GM18507 (cell line): Measurements from ENCODE around the gene EDEM2.
"Not testable (repeated sequence)": the region's sequence is repeated elsewhere in the genome, so short reads cannot be mapped to it uniquely, and the experiment has no call there.

Experiments
- DNase-seq: peaks from one replicate; pipeline ENCODE4 v3.0.0; 2011; ENCODE audit warnings: low read depth; ENCODE audit not compliant: insufficient read length; ENCODE audit errors: extremely low spot score
- FAIRE-seq: peaks from 2 replicates; lab custom pipeline; 2011; peaks lifted over from hg19 to GRCh38; lab: Jason Lieb, UNC

Gene EDEM2

GRCh38 chr20:35092524-35093266, 54.4 kb downstream of the EDEM2 start, which contains the start of gene TRPC4AP:
TRPC4AP (minus strand) TSS chr20:35092807; CDS start chr20:35092781, 26 bp downstream.
- DNase-seq: peak; percentile 81
- peak; percentile 90 for FAIRE-seq

- no peak for FAIRE-seq
- no peak for DNase-seq
Observed at GRCh38 chr20:35091816-35092523, 55.2 kb downstream of the EDEM2 start.

GRCh38 chr20:35088231-35089145, 58.6 kb downstream of the EDEM2 start:
- no peak for DNase-seq
- no peak for FAIRE-seq

- DNase-seq (no peak), FAIRE-seq (no peak)
Observed at GRCh38 chr20:35087791-35088190, 59.3 kb downstream of the EDEM2 start.

GRCh38 chr20:35087355-35087754, 59.8 kb downstream of the EDEM2 start:
- FAIRE-seq: no peak
- no peak for DNase-seq

- FAIRE-seq: no peak
- DNase-seq: no peak
Observed at GRCh38 chr20:35085477-35086225, 61.5 kb downstream of the EDEM2 start.

GRCh38 chr20:35084998-35085397, 62.1 kb downstream of the EDEM2 start:
- DNase-seq (no peak), FAIRE-seq (no peak)

- not testable (repeated sequence) for FAIRE-seq
Observed at GRCh38 chr20:35080348-35080642, 66.8 kb downstream of the EDEM2 start.

GRCh38 chr20:35079472-35080347, 67.4 kb downstream of the EDEM2 start:
- DNase-seq: no peak
- FAIRE-seq: no peak

More at GRCh38 chr20:35080348-35080642, 66.8 kb downstream of the EDEM2 start:
- DNase-seq: not testable (repeated sequence)

- FAIRE-seq (no peak), DNase-seq (no peak)
Observed at GRCh38 chr20:35077872-35078271, 69.3 kb downstream of the EDEM2 start.

- FAIRE-seq (no peak), DNase-seq (no peak)
Observed at GRCh38 chr20:35077341-35077740, 69.8 kb downstream of the EDEM2 start.

GRCh38 chr20:35071436-35072153, 75.5 kb downstream of the EDEM2 start:
- FAIRE-seq, DNase-seq: not testable (repeated sequence)

- FAIRE-seq (no peak), DNase-seq (no peak)
Observed at GRCh38 chr20:35066194-35066593, 80.9 kb downstream of the EDEM2 start.
